SU-DHL-6 (cell line): ENCODE results near the gene MYCBPAP.

ENCODE experiments used
- H2AFZ ChIP-seq: fragments of 200-600 bp; sonication (generic); 2 replicates; pipeline ENCODE4 v1.6.1; 2014; ENCODE audit warnings: low read depth, mild to moderate bottlenecking, moderate library complexity, mixed read lengths, antibody characterized with exemption, low read length; ENCODE audit not compliant: severe bottlenecking
- H3F3A ChIP-seq: fragments of 200-600 bp; shearing (Covaris generic); 2 replicates; pipeline ENCODE4 v1.6.0; 2016; ENCODE audit warnings: antibody characterized with exemption, mild to moderate bottlenecking; ENCODE audit not compliant: insufficient read depth
- H3K27ac ChIP-seq: fragments of 200-600 bp; sonication (generic); 2 replicates; pipeline ENCODE4 v1.5.1; 2016; ENCODE audit warnings: low read depth, mild to moderate bottlenecking, low read length, moderate library complexity, mixed read lengths
- H3K27me3 ChIP-seq: fragments of 200-600 bp; sonication (generic), shearing (Covaris generic); 2 replicates; pipeline ENCODE4 v1.6.0; 2014; ENCODE audit warnings: mild to moderate bottlenecking, low read length
- H3K36me3 ChIP-seq: fragments of 200-600 bp; sonication (generic); 2 replicates; pipeline ENCODE4 v1.6.1; 2014; ENCODE audit warnings: mild to moderate bottlenecking, low read length, mixed read lengths
- H3K4me2 ChIP-seq: fragments of 300-600, 200-600 bp; shearing (Covaris generic), sonication (generic); 2 replicates; pipeline ENCODE4 v1.6.0; 2014; ENCODE audit warnings: low read length, low read depth, mild to moderate bottlenecking; ENCODE audit not compliant: poor library complexity, severe bottlenecking
- H3K4me3 ChIP-seq: fragments of 200-600 bp; sonication (generic); 2 replicates; pipeline ENCODE4 v1.5.1; 2014; ENCODE audit warnings: antibody characterized with exemption, low read length, mild to moderate bottlenecking, mixed read lengths; ENCODE audit not compliant: insufficient read depth, poor library complexity, severe bottlenecking
- H3K79me2 ChIP-seq: fragments of 200-600 bp; sonication (generic); 2 replicates; pipeline ENCODE4 v1.6.1; 2014; ENCODE audit warnings: mild to moderate bottlenecking, low read length, moderate library complexity; ENCODE audit not compliant: insufficient read depth
- H3K9ac ChIP-seq: fragments of 200-600 bp; sonication (generic); 2 replicates; pipeline ENCODE4 v1.7.0; 2014; ENCODE audit warnings: mild to moderate bottlenecking, low read length
- H3K9me2 ChIP-seq: fragments of 200-600 bp; sonication (generic); replicated peaks from 2 replicates; pipeline ENCODE4 v1.6.1; 2014; ENCODE audit warnings: low read length; ENCODE audit not compliant: insufficient read depth
- H3K9me3 ChIP-seq: fragments of 200-600 bp; sonication (generic); 2 replicates; pipeline ENCODE4 v1.6.1; 2014; ENCODE audit warnings: low read length, mixed read lengths; ENCODE audit not compliant: insufficient read depth
- H4K20me1 ChIP-seq: fragments of 200-600 bp; sonication (generic); 2 replicates; pipeline ENCODE4 v1.6.1; 2014; ENCODE audit warnings: low read depth, mild to moderate bottlenecking, antibody characterized with exemption, low read length, moderate library complexity, mixed read lengths
- EZH2phosphoT487 ChIP-seq: fragments of 200-600 bp; sonication (generic), shearing (Covaris generic); conservative IDR thresholded peaks from 2 replicates; pipeline ENCODE4 v1.6.1; 2018; ENCODE audit warnings: mild to moderate bottlenecking, antibody characterized with exemption, low read length, moderate library complexity, mixed read lengths
- TF ChIP-seq, protein P1 (sequence below): fragments of 200-600 bp; sonication (generic); IDR thresholded peaks from one replicate; pipeline ENCODE4 v1.5.1; 2017; ENCODE audit warnings: antibody characterized with exemption, mild to moderate bottlenecking, low read length, moderate library complexity; ENCODE audit not compliant: insufficient read depth, poor library complexity, severe bottlenecking

Gene MYCBPAP

DNA sequence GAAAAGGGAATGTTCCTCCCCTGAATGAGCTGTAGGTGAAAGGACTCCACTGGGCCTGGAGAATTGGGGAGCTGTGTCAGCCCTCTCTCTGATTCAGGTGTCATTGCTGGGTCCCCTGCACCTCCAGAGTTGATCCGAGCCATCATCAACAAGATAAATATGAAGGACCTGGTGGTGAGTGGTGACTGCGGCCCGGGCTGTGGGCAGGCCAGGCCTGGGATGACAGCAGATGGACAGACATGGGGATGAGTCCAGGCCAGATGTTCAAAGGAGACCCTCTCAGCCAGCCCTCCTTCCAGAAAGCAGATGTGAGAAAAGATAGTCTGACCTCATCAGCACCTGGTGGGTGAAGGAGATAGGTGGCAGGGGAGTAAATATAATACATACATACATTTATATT lies 44.1 kb upstream of the MYCBPAP start:
- Histone ChIP-seq H3K9me3 (no peaks in the 10 kb centered on the region), H3K9ac (no peak overlapping the region), H3K79me2 (no peaks in the 10 kb centered on the region), H2AFZ (no peak overlapping the region), H3K4me3 (no peak overlapping the region), H3K36me3 (no peaks in the 10 kb centered on the region), H3K9me2 (no peaks in the 10 kb centered on the region), H3K27me3 (no peaks in the 10 kb centered on the region), H3F3A (no peaks in the 10 kb centered on the region), H3K4me2 (no peak overlapping the region), H4K20me1 (no peaks in the 10 kb centered on the region), H3K27ac (no peak overlapping the region)
- TF ChIP-seq EZH2phosphoT487: no peak
- TF ChIP-seq, protein P1, sequence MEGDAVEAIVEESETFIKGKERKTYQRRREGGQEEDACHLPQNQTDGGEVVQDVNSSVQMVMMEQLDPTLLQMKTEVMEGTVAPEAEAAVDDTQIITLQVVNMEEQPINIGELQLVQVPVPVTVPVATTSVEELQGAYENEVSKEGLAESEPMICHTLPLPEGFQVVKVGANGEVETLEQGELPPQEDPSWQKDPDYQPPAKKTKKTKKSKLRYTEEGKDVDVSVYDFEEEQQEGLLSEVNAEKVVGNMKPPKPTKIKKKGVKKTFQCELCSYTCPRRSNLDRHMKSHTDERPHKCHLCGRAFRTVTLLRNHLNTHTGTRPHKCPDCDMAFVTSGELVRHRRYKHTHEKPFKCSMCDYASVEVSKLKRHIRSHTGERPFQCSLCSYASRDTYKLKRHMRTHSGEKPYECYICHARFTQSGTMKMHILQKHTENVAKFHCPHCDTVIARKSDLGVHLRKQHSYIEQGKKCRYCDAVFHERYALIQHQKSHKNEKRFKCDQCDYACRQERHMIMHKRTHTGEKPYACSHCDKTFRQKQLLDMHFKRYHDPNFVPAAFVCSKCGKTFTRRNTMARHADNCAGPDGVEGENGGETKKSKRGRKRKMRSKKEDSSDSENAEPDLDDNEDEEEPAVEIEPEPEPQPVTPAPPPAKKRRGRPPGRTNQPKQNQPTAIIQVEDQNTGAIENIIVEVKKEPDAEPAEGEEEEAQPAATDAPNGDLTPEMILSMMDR: no peak

DNA sequence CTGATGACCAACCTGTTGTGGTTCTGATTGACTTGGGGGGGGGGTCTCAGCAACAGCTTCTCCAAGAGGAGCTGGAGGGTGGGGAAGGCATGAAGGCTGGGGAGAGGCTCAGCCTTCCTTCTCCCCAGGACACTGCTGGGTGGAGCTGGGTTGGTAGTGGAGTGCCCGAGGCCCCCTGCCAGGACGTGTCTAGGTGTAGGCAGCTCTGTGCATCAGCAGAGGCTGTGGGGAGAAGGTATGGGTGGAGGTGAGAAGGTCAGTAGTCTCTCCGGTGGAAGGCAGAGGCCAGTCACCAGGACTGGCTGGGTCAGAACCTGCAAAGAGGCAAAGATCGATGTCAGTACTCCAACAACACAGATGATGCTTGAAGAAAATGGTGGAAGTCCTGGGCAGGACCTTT lies 43.5 kb upstream of the MYCBPAP start:
- Histone ChIP-seq H3K27me3 (no peaks in the 10 kb centered on the region), H3K9me3 (no peaks in the 10 kb centered on the region), H3K27ac (no peak overlapping the region), H4K20me1 (no peaks in the 10 kb centered on the region), H3K36me3 (no peaks in the 10 kb centered on the region), H3K4me3 (no peak overlapping the region), H3K4me2 (no peak overlapping the region), H2AFZ (no peak overlapping the region), H3K9me2 (no peaks in the 10 kb centered on the region), H3K9ac (no peak overlapping the region), H3F3A (no peaks in the 10 kb centered on the region), H3K79me2 (no peaks in the 10 kb centered on the region)
- TF ChIP-seq, protein P1: no peak
- no peak for TF ChIP-seq EZH2phosphoT487

DNA sequence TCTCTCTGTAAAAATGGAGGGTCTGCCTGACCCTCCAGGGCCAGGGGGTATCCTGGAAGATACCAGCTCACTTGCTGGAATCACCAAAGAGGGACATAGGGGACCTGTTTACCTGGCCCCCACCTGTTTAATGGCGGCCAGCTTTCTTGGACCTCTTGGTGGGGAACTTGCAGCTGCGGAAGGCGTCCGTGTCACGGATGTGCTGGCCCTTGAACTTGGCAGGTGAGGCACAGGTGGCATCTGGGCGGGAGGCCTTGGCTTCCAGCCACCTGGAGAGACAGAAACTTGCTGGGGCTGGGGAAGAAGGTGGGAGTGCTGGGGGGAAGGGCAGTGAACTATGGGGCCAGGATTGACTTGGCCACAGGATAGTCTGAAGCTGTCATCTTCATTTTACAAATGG lies 43.1 kb upstream of the MYCBPAP start:
- TF ChIP-seq, protein P1: no peak
- no peak for TF ChIP-seq EZH2phosphoT487
- no peaks in the 10 kb centered on the region for H3K9me2 ChIP-seq
- H3K4me3 ChIP-seq: no peak overlapping the region
- H3K79me2 ChIP-seq: no peaks in the 10 kb centered on the region
- no peaks in the 10 kb centered on the region for H4K20me1 ChIP-seq
- no peak overlapping the region for H2AFZ ChIP-seq
- no peaks in the 10 kb centered on the region for H3K27me3 ChIP-seq
- H3K36me3 ChIP-seq: no peaks in the 10 kb centered on the region
- H3K27ac ChIP-seq: no peak overlapping the region
- H3K9me3 ChIP-seq: no peaks in the 10 kb centered on the region
- no peak overlapping the region for H3K4me2 ChIP-seq
- H3K9ac ChIP-seq: no peak overlapping the region
- H3F3A ChIP-seq: no peaks in the 10 kb centered on the region

DNA sequence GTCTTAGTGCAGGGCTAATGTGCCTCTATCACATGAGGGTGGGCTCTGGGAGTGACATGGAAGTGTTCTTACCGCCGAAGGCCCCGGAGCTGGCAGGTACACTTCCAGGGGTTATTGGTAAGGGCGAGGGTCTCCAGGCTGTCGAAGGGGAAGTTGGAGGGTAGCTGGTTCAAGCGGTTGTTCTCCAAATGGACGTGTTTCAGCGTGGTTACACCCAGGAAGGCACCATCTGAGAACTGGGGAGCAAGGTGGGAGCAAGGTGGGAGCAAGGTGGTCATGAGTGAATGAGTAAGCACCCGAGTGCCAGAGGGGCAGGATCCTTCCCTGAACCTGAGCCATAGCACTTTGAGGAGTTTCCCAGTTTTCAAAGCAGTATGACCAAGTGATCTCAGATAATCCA lies 42.6 kb upstream of the MYCBPAP start:
- no peaks in the 10 kb centered on the region for H4K20me1 ChIP-seq
- no peaks in the 10 kb centered on the region for H3K27me3 ChIP-seq
- H3K4me3 ChIP-seq: no peak overlapping the region
- H3K9ac ChIP-seq: no peak overlapping the region
- TF ChIP-seq, protein P1: no peak
- no peak for TF ChIP-seq EZH2phosphoT487
- H3K4me2 ChIP-seq: no peak overlapping the region
- no peaks in the 10 kb centered on the region for H3K9me3 ChIP-seq
- no peak overlapping the region for H3K27ac ChIP-seq
- no peaks in the 10 kb centered on the region for H3K79me2 ChIP-seq
- no peaks in the 10 kb centered on the region for H3F3A ChIP-seq
- H2AFZ ChIP-seq: no peak overlapping the region
- no peaks in the 10 kb centered on the region for H3K9me2 ChIP-seq
- H3K36me3 ChIP-seq: no peaks in the 10 kb centered on the region
